ENCODE data around the gene MRPS12. TPM values are rescaled to one million over a fixed set of nuclear protein-coding genes. Genes with fewer than 3 reads are reported as not detected.

MRPS12 gene
- total and polyA plus RNA-seq, 2 of the 13 experiments (the other 11 are each of a cell fraction or from before 2014, with no cell fraction given), result 27.5 to 54.8 TPM

- POLR2A ChIA-PET, result interaction anchor here (1.2 to 2.9 kb wide), 5 partner anchors 32 to 529 kb away, joined by 3 to 14 read pairs (median 11); partner anchors contain the start of genes ECH1, EIF3K, FAM98C and NFKBIB
- TF ChIP-seq ZNF7 (CRISPR knock-in tag; IDR thresholded peaks at IDR 0.05), result peak; percentile 88
- no peak for TF ChIP-seq KLF12 (CRISPR knock-in tag; IDR thresholded peaks at IDR 0.05; ENCODE audit: borderline replicate concordance)
- no peak for TF ChIP-seq MED13 (CRISPR knock-in tag; IDR thresholded peaks at IDR 0.05)
- no peak for TF ChIP-seq CENPBD1 (CRISPR knock-in tag; IDR thresholded peaks at IDR 0.05; ENCODE audit: borderline replicate concordance, low read depth)
- TF ChIP-seq ZNF768 (CRISPR knock-in tag; IDR thresholded peaks at IDR 0.05), result peak; percentile 39; the same call in 1 of the 2 replicates
- no peak for TF ChIP-seq IKZF5 (CRISPR knock-in tag; IDR thresholded peaks at IDR 0.05)
- peak; percentile 39; the same call in 1 of the 2 replicates for TF ChIP-seq SMC3 (IDR thresholded peaks at IDR 0.05; ENCODE audit: low read length)
- TF ChIP-seq FOXA1 (IDR thresholded peaks at IDR 0.05), result no peak
- 0 out of 2 replicates have a peak, but pooled peaks have one; percentile 25 for TF ChIP-seq FOXA1 (CRISPR knock-in tag; IDR thresholded peaks at IDR 0.05)
- TF ChIP-seq ZNF576 (CRISPR knock-in tag; IDR thresholded peaks at IDR 0.05), result no peak
- no peak for TF ChIP-seq PBX3 (CRISPR knock-in tag; IDR thresholded peaks at IDR 0.05; ENCODE audit: borderline replicate concordance)
- TF ChIP-seq ZNF562 (CRISPR knock-in tag; IDR thresholded peaks at IDR 0.05; ENCODE audit: borderline replicate concordance), result no peak
- 0 out of 2 replicates have a peak, but pooled peaks have one; percentile 8 for TF ChIP-seq POLR2G (IDR thresholded peaks at IDR 0.05; ENCODE audit: low read depth, low read length)
- peak; percentile 73 for TF ChIP-seq AGO2 (optimal IDR thresholded peaks at IDR 0.05; ENCODE audit: low read depth, low read length)
- 0 out of 2 replicates have a peak, but pooled peaks have one; percentile 22 for TF ChIP-seq PHF21A (CRISPR knock-in tag; IDR thresholded peaks at IDR 0.05)
- TF ChIP-seq TBP (CRISPR knock-in tag; IDR thresholded peaks at IDR 0.05), result no peak
- no peak for TF ChIP-seq ZNF282 (IDR thresholded peaks at IDR 0.05; ENCODE audit: partially characterized antibody)
- no peak for TF ChIP-seq BRD4 (CRISPR knock-in tag; IDR thresholded peaks at IDR 0.05)
- no peak for TF ChIP-seq SYNCRIP (IDR thresholded peaks at IDR 0.05; ENCODE audit: insufficient read depth, low read depth, low read length)
- TF ChIP-seq ZNF503 (CRISPR knock-in tag; IDR thresholded peaks at IDR 0.05), result no peak
These were observed 1.9 kb downstream of the MRPS12 start for GRCh38 chr19:38932425-38933179.

More at GRCh38 chr19:38932425-38933179, 1.9 kb downstream of the MRPS12 start:
- in situ Hi-C loops (cut with HindIII; ENCODE audit: extremely low pct_ligation_motif_present, low pct_unique_long_range_greater_than_20kb), result no loop called here
- 95% methylated on average over 16 of the region's 29 CpGs for WGBS (ENCODE audit: low lambda C conversion rate)
- CTCF ChIA-PET (ENCODE audit: low intra/inter-chr PET ratio, low total read pairs), result no interaction called here
- Histone ChIP-seq H3K9me3 (ENCODE audit: low read length) (0 out of 2 replicates have a peak, but pooled peaks cover 5% of the 10 kb centered on the region), H3K9ac (ENCODE audit: insufficient read depth, low read depth, low read length) (no peak overlapping the region), H4K20me1 (ENCODE audit: insufficient read depth, low read length) (no peaks in the 10 kb centered on the region; the same call in 1 of the 2 replicates), H3K4me2 (ENCODE audit: low read depth, low read length) (peak overlapping the region; percentile 83; the same call in 1 of the 2 replicates), H3K27ac (ENCODE audit: extremely low read length, insufficient read depth, low read length) (no peak overlapping the region), H3K36me3 (replicated peaks in 1 of 2; ENCODE audit: control insufficient read depth in 1 of 2, insufficient read depth in 2 of 2, low read length in 2 of 2) (no peaks in the 10 kb centered on the region; a peak in 2 of 5 replicates), H3K27me3 (ENCODE audit: control insufficient read depth in 1 of 2, insufficient read depth in 2 of 2, low read length in 2 of 2) (no peaks in the 10 kb centered on the region), H3K4me1 (ENCODE audit: insufficient read depth, low read length) (peaks cover 50% of the 10 kb centered on the region), H3K4me3 (replicated peaks in 1 of 3; ENCODE audit: insufficient read depth in 1 of 3, low read depth in 2 of 3, low read length in 3 of 3) (no peak overlapping the region), H2AFZ (ENCODE audit: low read length) (no peak overlapping the region), H3K79me2 (ENCODE audit: insufficient read depth, low read length) (peaks cover 31% of the 10 kb centered on the region)
- no TSS peak for BruUV-seq (replicated peaks)
- DNase-seq (ENCODE audit: low spot score), result peak; percentile 63
- intact Hi-C loops (cut with micrococcal nuclease; ENCODE audit: unreplicated experiment), result loop anchor here (5.0 kb wide), 2 partner anchors 200 to 275 kb away; no protein-coding TSS in a partner anchor
- no peak for FAIRE-seq
- no peak for ATAC-seq
